ENCODE results near the gene VBP1.
A peak's percentile ranks its signal among the peaks of the same experiment; 100 is the strongest.
"Not testable (repeated sequence)": the region's sequence is repeated elsewhere in the genome, so short reads cannot be mapped to it uniquely, and the experiment has no call there.

VBP1 gene, protein sequence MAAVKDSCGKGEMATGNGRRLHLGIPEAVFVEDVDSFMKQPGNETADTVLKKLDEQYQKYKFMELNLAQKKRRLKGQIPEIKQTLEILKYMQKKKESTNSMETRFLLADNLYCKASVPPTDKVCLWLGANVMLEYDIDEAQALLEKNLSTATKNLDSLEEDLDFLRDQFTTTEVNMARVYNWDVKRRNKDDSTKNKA

DNA sequence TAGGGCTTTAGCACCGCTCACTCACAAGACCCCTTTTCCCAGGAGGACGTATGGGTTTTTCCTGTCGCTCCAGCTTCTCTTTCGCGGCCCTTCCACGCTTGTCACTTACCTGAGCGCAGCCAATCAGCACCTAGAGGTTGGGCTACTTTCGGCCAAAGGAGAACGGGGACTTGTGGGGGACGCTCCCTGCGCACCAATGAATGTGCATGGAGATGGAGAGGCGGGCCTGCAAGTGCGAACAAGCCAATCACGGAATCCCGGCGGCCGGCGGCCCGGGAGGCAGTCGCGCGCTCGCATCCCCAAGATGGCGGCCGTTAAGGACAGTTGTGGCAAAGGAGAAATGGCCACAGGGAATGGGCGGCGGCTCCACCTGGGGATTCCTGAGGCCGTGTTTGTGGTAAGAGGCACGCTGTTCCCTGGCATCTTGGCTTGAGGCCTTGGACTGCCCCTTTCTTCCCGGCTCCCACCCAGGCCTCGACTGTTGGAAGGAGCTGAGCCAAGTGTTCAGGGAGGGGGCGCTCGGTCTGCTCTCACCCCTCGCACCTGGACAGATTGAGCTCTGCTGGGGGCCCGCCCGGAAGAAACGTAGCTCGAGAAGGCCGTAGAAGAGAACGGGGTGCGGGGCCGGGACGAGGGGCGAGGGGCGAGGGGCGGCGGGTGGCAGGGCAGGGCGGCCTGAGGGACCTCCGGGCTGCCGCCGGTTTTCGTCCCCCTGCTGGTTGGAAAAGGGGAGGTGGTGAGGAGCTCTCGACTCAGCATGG is at the start of gene VBP1:
Gene VBP1 (plus strand): TSS at position 282 of the 761 bp plus-strand sequence. CDS start 23 bp downstream, at position 305.
- peak; percentile 88 for DNase-seq

DNA sequence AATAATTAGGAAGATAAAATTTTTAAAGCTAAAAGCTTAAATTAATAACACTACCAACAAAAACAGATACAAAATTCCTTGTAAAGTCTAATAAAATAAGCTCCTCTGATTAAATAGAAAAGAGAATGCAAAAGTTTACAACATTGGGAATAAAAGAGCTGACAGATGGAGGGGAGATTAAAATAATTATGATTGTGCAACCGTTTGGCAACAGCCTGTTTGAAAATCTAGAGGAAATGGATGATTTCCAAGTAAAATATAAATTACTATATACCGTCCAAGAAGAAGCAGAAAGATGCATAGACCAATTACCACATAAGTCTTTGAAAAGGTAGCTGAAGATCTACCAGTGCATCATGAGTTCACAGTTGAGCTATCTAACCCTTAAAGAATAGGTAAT is 46.4 kb upstream of the VBP1 start:
- DNase-seq: no peak

DNA sequence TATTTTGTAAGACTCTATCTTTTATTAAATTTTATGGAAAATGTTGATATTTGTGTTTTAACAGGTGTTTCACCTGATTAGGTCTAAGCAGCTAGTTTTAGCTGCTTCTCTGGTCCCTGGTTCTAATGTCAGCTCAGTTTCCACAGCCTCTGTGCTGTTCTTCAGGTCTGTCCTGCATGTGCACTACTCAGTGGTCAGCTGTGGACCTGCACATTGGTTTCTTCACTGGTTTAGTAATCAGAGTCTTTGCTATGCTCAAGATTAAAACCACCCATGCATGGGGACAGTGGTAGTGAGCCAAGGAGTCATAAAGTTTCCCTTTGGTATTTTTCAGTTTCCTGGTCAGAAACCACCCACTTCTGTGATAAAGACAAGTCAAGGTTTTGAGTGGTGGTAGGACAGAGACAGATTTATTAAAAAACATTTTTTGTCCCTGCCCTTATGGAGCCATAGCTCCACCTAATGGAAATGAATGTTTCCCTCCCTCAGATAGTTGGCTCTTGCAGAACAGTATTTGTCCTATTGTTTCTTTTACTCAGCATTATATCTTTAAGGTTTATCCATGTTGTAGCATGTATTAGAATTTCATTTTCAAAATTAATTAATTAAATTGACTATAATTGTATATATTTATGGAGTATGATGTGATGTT is 36.8 kb upstream of the VBP1 start:
- no peak for DNase-seq

DNA sequence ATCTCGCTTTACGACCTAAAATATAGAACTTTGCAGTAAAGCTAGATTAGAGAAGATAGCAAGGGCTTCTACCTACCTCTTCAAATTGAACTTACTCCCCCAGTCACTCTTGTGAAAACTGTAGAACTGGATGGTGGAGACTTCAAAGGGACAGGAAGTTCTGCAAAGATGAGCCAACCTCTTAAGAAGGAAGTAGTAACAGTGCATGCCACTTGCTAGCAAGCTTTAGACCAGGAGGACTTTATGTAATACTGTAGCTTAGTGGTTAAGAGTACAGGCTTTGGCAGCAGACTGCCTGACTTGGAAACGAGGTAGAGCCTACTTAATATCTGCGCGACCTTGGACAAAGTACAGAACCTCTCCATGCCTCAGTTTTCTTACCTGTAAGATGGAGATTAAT is 27.5 kb upstream of the VBP1 start:
- no peak for DNase-seq

DNA sequence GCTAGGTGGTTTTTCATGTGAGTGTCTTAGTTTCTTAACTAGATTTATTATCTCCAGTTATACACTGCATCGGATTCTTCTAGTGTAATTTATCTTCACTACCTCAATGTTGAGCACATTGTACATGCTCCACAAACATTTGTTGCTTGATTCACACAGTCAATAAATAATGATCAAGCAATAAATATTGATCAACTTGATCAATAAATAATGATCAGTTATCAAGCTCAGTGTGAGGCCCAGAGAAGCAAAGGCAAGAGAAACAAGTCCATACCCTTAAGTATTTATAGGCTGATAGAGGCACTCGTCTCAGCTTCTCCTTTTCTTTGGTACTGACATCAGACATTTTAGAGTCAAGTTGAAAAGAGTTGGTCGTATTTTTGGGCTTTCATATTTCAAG is 5.1 kb upstream of the VBP1 start:
- DNase-seq: no peak

DNA sequence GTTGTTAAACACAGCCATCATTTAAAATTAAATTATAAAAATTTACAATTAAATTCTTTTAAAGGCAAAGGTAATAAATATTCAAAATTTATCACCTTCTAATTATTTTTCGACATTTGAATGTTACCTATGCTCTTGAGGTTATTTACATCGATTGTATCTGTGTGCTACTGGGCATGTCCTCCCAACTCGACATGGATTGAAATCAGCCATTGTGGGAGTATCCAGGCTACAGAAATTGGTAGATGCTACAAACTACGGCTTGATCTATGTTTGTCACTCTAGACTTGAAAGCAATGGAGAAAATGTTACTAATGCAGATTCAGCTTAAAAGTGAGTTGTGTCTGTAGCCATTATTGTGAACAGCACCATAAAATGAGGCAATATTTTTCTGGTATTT is 2.5 kb upstream of the VBP1 start:
- no peak for DNase-seq

DNA sequence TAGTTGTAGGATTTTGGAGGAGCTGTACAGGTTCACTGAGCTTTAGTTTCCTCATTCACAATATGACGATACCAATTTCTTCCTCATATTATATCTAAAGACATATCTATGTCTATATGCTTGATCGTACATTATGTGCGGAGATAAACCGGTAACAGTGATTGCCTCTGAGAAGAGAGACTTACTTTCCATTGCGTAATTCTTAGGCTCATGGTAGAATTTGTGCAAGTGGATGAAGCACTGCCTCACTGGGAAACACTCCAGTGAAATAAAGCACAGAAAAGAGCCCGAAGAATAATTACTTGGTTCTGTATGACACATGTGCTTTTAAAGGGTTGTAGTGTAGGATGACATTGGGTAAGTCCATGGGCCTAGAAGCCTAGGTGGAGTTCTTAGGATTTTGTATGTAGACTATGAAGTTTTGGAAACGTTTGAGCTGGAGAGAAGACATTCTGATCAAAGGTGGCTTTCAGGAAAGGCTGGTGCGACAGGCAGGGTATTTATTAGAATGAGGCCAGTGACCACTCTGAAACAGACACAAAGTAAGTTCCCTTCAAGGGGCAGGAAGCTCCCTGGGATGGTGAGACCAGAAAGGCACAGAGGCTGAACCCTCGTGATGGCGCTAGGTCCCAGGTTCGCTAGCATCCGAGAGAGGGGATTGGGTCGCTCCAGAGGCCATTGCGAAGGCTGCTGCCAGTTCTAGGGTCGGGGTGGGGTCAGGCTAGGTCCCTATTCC is 649 bp upstream of the VBP1 start:
- peak; percentile 34 for DNase-seq

DNA sequence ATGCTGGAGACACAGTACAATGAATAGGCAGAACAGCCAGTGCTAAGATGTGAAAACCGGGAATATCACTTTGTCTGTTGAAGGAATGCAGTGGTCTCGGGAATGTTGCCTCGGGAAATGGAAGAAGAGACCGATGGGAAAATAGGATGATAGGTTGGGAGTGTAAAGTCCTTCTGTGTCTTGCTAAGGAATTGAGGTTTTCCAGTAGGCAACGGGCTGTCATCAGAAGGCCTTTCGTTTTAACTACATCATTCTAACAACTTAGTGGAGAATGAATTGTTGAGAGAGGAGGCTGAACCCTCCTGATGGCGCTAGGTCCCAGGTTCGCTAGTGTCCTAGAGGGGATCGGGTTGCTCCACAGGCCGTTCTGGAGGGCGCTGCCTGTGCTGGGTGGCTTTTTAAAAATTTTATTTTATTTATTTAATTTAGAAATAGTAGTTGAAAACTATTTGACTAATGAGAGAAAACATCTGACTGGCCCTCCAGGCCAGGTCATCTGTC is 730 bp downstream of the VBP1 start:
- DNase-seq: peak; percentile 32

DNA sequence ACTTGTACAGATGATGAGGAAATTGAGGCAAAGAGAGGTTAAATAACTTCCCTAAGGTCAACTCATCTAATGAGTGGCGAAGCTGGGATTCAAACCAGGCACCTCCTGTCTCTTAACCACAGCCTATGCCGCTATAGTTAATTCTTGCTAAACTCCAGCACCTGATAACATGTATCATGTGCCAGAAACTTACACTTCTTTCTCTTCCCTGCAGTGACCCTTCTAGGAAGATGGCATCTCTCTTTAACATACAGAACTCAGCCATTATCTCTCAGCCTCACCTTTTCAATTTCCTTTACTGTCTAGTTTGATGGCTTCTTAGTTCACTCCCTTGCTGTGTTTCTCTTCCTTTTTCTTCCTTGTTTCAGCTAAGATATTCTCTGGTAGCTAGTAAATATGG is 2.5 kb downstream of the VBP1 start:
- DNase-seq: no peak

DNA sequence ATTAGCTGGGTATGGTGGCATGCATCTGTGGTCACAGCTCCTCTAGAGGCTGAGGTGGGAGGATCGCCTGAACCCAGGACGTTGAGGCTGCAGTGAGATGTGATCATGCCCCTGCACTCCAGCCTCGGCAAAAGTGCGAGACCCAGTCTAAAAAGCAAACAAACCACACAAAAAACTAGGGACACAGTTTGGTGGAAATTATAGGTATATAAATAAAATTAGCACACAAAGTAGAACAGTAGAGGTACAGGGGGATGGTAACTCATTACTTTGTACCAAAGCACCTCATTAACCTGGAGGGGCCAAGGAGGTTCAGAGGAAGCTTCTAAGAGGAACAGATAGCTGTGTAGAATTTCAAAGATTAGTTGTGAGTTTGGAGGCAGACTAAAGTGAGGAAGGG is 5.1 kb downstream of the VBP1 start:
- DNase-seq: no peak

DNA sequence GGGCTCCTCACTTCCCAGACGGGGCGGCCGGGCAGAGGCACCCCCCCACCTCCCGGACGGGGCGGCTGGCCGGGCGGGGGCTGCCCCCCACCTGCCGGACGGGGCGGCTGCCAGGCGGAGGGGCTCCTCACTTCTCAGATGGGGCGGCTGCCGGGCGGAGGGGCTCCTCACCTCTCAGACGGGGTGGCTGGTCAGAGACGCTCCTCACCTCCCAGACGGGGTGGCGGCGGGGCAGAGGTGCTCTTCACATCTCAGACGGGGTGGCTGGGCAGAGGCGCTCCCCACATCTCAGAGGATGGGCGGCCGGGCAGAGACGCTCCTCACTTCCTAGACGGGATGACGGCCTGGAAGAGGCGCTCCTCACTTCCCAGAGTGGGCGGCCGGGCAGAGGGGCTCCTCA is 7.5 kb downstream of the VBP1 start:
- DNase-seq: not testable (repeated sequence)

DNA sequence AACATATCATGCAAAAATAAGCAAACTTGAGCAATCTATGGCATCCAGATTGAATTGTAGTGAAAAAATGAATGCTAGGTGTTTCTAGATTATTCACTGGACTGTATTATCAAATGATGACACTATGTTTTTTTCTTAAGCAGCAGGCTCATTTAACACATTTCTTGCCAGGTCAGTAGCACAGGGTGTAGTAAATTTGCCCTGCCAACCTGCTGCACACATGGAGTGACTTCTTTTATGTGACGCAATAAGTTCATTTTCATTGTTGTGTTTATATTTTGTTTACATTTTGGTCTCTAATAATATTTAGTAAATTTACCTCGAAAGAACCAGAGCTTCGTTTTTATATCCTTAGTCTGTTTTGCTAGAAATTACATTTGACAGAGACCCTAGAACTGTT is 9.5 kb downstream of the VBP1 start:
- no peak for DNase-seq

DNA sequence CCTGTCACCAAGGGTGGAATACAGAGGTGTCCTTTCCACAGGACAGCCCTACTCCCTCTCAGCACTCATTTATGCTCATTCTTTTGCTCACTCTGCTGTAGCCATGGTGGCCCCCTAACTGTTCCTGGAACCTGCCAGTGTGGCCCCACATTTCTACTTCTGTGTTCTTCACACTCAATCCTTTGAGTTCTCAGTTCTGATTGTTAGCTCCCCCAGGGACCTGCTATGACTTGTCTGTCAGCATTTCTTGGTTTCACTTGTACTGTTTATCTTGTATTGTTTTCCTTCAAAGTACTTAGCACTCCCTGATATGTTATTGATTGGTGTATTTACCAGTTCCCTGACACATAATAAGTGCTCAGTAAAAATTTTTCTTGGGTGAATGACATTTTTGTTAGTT is 14.9 kb downstream of the VBP1 start:
- no peak for DNase-seq

DNA sequence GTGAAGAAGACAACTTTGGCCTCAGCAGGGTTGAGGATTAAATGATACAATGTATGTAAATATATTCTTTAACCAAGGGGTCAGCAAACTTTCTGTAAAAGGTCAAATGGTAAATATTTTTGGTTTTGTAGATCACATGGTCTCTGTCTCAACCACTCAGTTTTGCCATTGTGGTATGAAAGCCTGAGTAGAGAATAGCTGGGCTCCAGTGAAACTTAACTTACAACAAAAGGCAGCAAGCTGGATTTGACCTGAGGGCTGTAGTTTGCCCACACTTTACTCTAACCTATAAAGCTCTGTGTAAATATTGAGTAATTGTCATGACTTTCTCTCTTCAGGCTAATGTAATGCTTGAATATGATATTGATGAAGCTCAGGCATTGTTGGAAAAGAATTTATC is 19.6 kb downstream of the VBP1 start:
- DNase-seq: no peak

DNA sequence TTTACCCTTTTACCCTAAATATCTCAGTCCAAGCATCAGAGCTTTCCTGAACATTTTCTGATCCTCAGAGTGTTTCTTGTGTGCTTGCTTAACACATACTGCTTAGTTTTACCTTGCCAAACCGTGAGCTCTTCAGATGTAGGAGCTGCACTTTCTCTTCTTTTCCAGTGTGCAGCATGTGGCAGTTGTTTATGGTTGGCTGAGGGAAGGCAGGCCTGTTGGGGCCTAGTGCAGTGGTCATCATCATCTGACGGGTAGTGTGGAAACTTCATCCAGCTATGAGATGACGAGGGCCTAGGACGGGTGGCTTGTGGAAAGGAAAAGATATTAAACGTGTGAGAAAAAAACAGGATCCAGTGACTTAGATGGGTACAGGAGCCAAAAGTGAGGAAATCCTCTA is 21.5 kb downstream of the VBP1 start:
- no peak for DNase-seq

DNA sequence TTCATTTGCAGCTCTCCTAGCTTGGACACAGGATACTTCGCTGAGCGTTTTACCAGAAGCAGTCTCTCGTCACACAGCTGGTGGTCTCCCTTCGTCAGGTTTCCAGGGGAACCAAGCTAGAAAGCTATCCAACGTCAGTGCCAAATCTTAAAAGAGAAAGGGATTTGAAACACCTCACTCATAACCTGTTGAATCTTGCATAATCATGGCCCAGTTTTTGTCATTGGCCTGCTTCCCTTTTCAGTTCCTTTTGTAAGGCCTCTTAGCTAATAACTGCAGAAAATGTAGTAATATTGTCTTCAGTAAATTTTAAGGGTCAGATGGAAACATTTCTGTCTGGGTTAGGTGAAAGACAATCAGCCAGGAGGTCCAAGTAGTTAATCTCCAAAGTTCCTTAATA is 26.0 kb downstream of the VBP1 start:
- DNase-seq: no peak

DNA sequence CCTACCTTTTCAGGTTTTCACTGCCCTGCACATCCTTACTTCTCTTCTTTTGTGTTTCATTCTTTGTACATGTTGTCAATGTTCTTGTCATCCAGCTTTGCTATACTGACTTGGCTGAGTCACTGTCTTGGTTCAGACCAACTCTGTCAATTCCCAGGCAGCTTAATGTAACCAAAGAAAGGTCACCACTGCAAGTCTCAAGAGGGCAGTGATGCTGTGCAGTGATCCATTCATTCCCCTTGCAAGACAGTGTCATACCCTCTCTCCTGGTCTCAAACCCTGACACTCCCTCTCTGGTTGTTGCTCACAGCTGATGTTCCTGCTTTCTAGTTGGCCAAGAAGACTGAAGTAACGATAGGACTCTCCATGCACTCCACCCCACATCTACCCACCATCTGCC is 30.5 kb downstream of the VBP1 start:
- no peak for DNase-seq

DNA sequence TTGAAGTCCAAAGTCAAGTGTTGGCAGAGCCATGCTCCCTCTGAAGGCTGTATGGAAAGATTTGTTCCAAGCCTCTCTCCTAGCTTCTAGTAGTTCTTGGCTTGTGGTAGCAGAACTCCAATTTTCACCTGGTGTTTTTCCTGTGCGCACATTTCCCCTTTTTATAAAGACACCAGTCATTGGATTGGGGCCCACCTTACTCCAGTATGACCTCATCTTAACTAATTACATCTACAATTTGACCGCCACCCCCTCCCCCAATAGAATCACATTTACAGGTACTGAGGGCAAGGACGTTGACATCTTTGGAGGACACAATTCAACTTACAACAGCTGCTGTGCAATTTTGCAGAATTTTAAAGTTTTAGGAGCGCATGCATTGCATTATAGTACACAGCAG is 31.2 kb downstream of the VBP1 start:
- DNase-seq: no peak

DNA sequence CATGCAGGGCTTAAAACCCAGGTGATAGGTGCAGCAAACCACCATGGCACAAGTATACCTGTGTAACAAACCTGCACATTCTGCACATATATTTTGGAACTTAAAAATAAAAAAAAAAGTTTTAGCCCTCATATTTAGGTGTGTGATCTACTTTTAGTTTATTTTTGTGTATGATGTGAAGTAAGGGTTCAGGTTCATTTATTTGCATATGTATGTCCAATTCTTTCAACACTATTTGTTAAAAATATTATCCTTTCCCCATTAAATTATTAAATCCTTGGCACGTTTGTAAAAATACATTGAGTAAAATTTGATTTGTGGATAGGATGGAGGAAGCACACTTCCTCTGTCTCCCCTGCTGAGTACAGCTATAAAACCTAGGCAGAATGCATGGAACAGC is 35.1 kb downstream of the VBP1 start:
- no peak for DNase-seq

DNA sequence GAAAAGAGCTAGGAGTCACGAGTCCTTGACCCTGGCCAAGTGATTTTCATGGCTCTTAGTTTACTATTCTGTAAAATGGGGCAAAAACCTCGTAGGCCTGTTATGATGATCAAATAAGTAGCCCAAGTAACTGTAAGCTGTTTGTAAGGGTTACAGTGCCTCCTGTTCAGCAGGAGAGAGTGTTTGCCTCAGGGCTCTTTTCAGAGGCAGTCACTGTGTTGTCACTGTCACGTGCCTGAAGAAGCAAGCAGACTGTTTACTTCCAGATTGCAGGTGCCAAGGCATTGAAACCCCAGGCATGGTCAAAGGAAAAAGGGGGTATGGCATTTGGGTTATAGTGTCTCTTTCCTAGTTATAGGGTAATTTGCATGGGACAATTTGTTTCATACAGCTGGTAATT is 43.5 kb downstream of the VBP1 start:
- DNase-seq: no peak

DNA sequence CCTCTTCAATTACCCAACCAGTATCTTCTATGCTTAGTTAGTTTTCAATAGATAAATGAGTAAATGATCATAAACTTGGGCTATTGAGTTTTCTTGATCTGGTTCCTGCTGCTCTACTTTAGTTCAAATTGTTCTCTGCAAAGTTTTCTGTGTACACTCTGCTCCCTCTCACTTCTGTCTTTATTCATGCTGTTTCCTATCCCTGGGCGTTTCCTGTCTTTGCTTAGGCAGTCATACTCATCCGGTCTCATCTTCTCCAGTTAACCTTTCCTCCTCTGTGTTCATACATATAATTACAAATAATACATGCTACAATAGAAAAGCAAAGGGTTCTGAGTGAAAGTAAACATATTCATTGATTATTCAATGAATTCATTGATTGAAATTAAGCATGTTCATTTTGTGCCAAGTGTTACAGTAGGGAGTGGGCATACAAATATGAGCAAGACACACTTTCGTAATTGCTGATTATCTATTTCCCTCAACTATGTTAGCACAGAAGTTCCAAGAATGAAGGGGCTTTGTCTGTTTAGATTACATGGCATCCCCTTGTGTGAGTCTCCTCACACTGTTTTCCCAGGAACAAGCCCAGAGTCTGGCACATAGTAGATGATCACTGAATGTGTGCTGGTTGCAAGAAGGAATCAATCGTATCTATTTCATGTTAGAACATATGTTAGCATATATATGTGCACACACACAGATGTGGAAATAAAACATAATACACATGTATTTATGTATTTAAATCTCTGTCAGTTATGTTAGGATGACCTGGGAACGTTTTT is 46.9 kb downstream of the VBP1 start:
- DNase-seq: no peak

DNA sequence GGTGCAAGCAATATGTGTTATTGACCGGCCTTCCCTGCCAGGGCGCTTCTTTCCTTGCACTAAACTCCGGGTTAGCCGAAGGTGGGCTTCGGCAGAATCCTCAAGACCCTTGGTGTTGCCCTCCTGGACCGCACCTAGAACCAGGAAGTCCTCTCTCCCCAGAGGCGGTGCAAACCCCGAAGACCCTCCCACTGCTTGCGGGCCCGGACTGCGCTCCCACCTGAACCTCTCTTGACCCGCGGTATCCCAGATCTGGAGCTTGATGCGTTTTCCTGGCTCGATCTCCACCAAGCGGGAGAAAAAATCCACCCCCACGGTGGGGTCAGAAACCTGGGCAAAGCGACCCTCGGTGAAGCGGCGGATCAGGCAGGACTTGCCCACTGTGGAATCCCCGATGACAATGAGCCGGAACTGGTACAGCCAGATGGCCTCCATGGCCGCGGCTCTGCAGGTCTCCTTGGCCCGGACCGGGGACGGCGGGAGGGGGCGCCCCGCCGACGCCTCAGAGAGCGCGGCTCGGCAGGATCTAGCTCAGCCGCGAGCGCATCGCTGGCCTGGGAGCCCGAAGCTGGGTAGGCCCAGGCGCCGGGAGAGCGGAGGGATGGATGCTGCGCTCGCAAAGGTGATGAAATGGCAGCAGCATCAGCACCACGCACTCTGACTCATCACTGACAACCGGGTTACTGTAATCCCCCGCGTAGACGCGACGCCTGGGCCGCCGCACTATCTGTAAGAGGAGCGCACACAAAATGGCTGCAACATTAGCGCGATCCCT is 47.8 kb downstream of the VBP1 start, which contains the start of gene RAB39B:
Gene RAB39B (minus strand): TSS at position 638 of the 775 bp plus-strand sequence. CDS start 203 bp downstream, at position 435.
- DNase-seq: peak; percentile 63

Measured in NCI-H2227 treated with DMSO at 0.1 percent for 48 hours (cell line).